ENCODE data around the gene MFSD11. TPM values are rescaled to one million over a fixed set of nuclear protein-coding genes. Genes with fewer than 3 reads are reported as not detected.
A peak's percentile ranks its signal among the peaks of the same experiment; 100 is the strongest.
"Not testable (repeated sequence)": the region's sequence is repeated elsewhere in the genome, so short reads cannot be mapped to it uniquely, and the experiment has no call there.

The MFSD11 gene
- total RNA-seq, 1 donor from 2014 or later = 31.1 TPM

DNA sequence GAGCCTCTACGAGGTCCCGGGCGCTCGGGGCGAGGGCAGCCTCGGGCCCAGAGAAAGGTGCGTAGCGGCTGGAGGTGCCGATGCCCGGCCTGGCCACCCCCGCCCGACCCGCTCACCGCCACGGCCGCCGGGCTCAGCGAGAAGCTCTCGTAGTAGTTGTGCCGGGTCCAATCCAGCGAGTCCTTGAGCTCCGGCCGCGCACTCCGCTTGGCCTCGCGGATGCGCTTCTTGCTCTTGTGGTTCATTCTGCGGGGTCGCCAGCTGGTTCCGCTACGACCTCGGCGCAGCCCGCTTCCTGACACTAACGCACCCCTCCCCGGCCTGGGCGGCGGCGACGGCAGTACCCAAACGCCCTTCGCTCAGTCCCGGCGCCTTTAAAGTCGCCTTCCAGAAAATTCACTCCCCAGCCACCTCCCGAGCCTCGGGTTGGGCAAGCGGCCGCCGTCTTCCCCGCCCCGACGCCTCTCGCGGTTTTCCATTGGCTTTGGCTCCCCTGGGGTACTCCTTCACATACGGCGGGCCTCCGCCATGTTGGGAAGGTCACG lies 11.6 kb upstream of the MFSD11 start, which contains the start of gene JMJD6:
Gene JMJD6, minus strand, starts transcription at position 376 of the 545 bp plus-strand sequence. Its CDS starts 131 bp downstream, at position 245.
- TF ChIP-seq, protein P1, sequence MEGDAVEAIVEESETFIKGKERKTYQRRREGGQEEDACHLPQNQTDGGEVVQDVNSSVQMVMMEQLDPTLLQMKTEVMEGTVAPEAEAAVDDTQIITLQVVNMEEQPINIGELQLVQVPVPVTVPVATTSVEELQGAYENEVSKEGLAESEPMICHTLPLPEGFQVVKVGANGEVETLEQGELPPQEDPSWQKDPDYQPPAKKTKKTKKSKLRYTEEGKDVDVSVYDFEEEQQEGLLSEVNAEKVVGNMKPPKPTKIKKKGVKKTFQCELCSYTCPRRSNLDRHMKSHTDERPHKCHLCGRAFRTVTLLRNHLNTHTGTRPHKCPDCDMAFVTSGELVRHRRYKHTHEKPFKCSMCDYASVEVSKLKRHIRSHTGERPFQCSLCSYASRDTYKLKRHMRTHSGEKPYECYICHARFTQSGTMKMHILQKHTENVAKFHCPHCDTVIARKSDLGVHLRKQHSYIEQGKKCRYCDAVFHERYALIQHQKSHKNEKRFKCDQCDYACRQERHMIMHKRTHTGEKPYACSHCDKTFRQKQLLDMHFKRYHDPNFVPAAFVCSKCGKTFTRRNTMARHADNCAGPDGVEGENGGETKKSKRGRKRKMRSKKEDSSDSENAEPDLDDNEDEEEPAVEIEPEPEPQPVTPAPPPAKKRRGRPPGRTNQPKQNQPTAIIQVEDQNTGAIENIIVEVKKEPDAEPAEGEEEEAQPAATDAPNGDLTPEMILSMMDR (IDR thresholded peaks at IDR 0.05) = no peak
- H3K9me3 Mint-ChIP-seq (ENCODE audit: low read depth) = no peaks in the 10 kb centered on the region
- peaks cover 16% of the 10 kb centered on the region for H3K36me3 Mint-ChIP-seq (ENCODE audit: low read depth)
- peak; percentile 97 for DNase-seq (ENCODE audit: low spot score)
- H3K27ac Mint-ChIP-seq (ENCODE audit: unreplicated experiment) = peak within 1 kb of the TSS; percentile 99
- peak within 1 kb of the TSS; percentile 91 for H3K4me3 Mint-ChIP-seq (ENCODE audit: unreplicated experiment)
- H3K27me3 Mint-ChIP-seq (ENCODE audit: low read depth) = no peaks in the 10 kb centered on the region
- peaks cover 51% of the 10 kb centered on the region for H3K4me1 Mint-ChIP-seq (ENCODE audit: low read depth)

DNA sequence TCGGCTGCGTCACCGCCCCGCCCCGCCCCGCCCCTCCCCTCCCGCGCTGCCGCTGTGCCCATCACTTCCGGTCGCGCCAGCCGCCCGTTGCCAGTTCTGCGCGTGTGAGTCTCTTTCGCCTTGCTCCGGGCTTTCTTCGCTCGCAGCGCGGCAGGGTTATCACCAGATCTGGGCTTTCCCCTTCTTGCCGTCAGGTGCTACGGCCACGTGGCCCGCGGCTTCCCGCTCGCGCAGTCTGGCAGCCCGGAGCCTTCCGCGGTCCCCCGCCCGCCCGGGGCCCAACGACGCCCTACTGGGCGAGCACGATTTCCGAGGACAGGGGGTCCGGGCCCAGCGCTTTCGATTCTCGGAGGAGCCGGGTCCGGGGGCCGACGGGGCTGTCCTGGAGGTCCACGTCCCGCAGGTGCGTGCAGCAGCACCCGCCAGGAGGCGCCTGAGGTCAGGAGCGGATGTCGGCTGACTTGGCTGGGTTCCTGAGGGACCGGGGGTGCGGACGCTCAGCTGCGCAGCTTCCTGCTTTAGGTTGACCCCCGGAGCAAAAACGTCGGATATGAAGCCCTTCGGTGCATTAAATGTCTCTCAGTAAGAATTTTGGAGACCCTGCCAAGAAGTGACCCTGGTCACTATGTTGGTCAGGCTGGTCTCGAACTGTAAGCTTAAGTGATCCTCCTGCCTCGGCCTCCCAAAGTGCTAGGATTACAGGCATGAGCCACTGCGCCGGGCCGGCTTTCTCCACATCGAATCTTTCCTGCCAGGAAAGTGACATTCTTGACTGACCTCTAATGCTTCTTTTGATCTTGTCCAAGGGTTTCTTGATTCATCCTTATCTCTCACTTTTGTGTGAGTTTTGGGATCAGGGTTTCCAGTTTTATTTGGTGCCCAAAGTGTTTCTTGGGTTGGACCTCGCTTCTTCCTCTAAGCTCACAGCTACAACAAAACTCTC lies 10.9 kb upstream of the MFSD11 start, which contains the start of gene METTL23:
Gene METTL23, plus strand, starts transcription at position 64 of the 943 bp plus-strand sequence. CDS start 2,872 bp downstream, outside the sequence.
- peak within 1 kb of the TSS; percentile 99 for H3K27ac Mint-ChIP-seq (ENCODE audit: unreplicated experiment)
- H3K4me1 Mint-ChIP-seq (ENCODE audit: low read depth) = peaks cover 43% of the 10 kb centered on the region
- TF ChIP-seq, protein P1 (IDR thresholded peaks at IDR 0.05) = peak; percentile 87
- no peaks in the 10 kb centered on the region for H3K9me3 Mint-ChIP-seq (ENCODE audit: low read depth)
- no peak for DNase-seq (ENCODE audit: low spot score)
- peak within 1 kb of the TSS; percentile 91 for H3K4me3 Mint-ChIP-seq (ENCODE audit: unreplicated experiment)
- peaks cover 8% of the 10 kb centered on the region for H3K36me3 Mint-ChIP-seq (ENCODE audit: low read depth)
- H3K27me3 Mint-ChIP-seq (ENCODE audit: low read depth) = no peaks in the 10 kb centered on the region

GRCh38 chr17:76727745-76728456 lies 10.0 kb upstream of the MFSD11 start:
- Mint-ChIP-seq H3K36me3 (ENCODE audit: low read depth) (peaks cover 6% of the 10 kb centered on the region), H3K4me3 (ENCODE audit: unreplicated experiment) (peak overlapping the region; percentile 91), H3K9me3 (ENCODE audit: low read depth) (no peaks in the 10 kb centered on the region), H3K4me1 (ENCODE audit: low read depth) (peaks cover 44% of the 10 kb centered on the region), H3K27me3 (ENCODE audit: low read depth) (no peaks in the 10 kb centered on the region), H3K27ac (ENCODE audit: unreplicated experiment) (peak overlapping the region; percentile 99)
- TF ChIP-seq, protein P1 (IDR thresholded peaks at IDR 0.05) = no peak
- DNase-seq (ENCODE audit: low spot score) = no peak

- not testable (repeated sequence) for H3K9me3 Mint-ChIP-seq (ENCODE audit: low read depth); H3K4me3 Mint-ChIP-seq (ENCODE audit: unreplicated experiment); DNase-seq (ENCODE audit: low spot score); H3K27me3 Mint-ChIP-seq (ENCODE audit: low read depth)
- Mint-ChIP-seq H3K27ac (ENCODE audit: unreplicated experiment) (peak overlapping the region; percentile 36), H3K36me3 (ENCODE audit: low read depth) (peaks cover 28% of the 10 kb centered on the region), H3K4me1 (ENCODE audit: low read depth) (peaks cover 58% of the 10 kb centered on the region)
These were observed 5.9 kb upstream of the MFSD11 start for GRCh38 chr17:76731800-76732733.
